Measurements from ENCODE around the gene HDAC9.

GRCh38 chr7:18619311-18619710 is 123.8 kb downstream of the HDAC9 start:
- TF ChIP-seq JUND (IDR thresholded peaks at IDR 0.05) (no peak), MAX (IDR thresholded peaks at IDR 0.05) (no peak), POLR2A (IDR thresholded peaks at IDR 0.05; ENCODE audit: borderline replicate concordance, extremely low read depth, insufficient read depth, insufficient read length) (no peak), CTCF (IDR thresholded peaks at IDR 0.05 in 2 of 3, conservative IDR thresholded peaks at IDR 0.05 in 1 of 3; ENCODE audit: borderline replicate concordance in 1 of 3, insufficient read depth in 1 of 3, low read depth in 2 of 3, low read length in 2 of 3) (no peak), POLR2AphosphoS5 (IDR thresholded peaks at IDR 0.05; ENCODE audit: low read depth, low read length) (no peak)
